ACC112 (cell line): ENCODE measurements around the gene NCK2.

Source experiments
- H2AFZ ChIP-seq: fragments of 200-600 bp; sonication (generic); one replicate; pipeline ENCODE4 v1.6.0; 2017; ENCODE audit warnings: antibody characterized with exemption, low read length; ENCODE audit not compliant: unreplicated experiment
- H3K27ac ChIP-seq: fragments of 200-600 bp; sonication (generic); 2 replicates; pipeline ENCODE4 v1.5.1; 2014; ENCODE audit warnings: low read depth, mild to moderate bottlenecking, antibody characterized with exemption, low read length, moderate library complexity
- H3K27me3 ChIP-seq: fragments of 200-600 bp; sonication (generic); 2 replicates; pipeline ENCODE4 v1.6.1; 2014; ENCODE audit warnings: mild to moderate bottlenecking, antibody characterized with exemption, low read length, moderate library complexity, mixed read lengths; ENCODE audit not compliant: insufficient read depth
- H3K36me3 ChIP-seq: fragments of 200-600 bp; sonication (generic); 2 replicates; pipeline ENCODE4 v1.6.1; 2016; ENCODE audit warnings: mild to moderate bottlenecking, antibody characterized with exemption, low read length, moderate library complexity, mixed read lengths; ENCODE audit not compliant: insufficient read depth
- H3K4me1 ChIP-seq: fragments of 200-600 bp; sonication (generic); one replicate; pipeline ENCODE4 v1.6.1; 2016; ENCODE audit warnings: low read length, mixed read lengths; ENCODE audit not compliant: insufficient read depth, unreplicated experiment, control insufficient read depth
- H3K4me3 ChIP-seq: fragments of 200-600 bp; sonication (generic); 2 replicates; pipeline ENCODE4 v1.5.1; 2014; ENCODE audit warnings: mild to moderate bottlenecking, low read depth, low read length
- H3K79me2 ChIP-seq: fragments of 200-600 bp; sonication (generic); one replicate; pipeline ENCODE4 v1.6.0; 2016; ENCODE audit warnings: low read length; ENCODE audit not compliant: control insufficient read depth, unreplicated experiment, insufficient read depth

The NCK2 gene

DNA sequence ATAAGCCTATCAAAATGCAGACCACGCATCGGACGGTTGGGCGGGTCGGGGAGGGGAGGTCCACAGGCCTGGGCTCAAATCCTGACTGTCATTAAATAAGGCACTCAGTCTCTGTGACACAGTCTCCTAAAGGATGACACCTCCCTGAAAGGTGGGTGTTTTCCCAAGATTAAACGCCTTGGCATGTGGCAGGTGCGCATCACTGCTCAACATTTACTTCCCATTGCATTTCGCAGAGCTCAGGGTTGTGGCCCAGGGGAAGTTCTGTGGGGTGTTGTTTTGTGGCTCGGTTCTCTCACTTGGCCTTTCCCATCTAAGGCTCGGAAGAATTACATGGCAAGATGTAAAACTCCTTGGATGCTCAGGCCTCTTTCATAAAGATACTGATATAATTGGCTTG lies 107.4 kb downstream of the NCK2 start:
- Histone ChIP-seq H3K27me3 (no peaks in the 10 kb centered on the region), H3K79me2 (no peaks in the 10 kb centered on the region), H3K27ac (no peak overlapping the region), H3K36me3 (no peaks in the 10 kb centered on the region), H3K4me1 (no peaks in the 10 kb centered on the region), H3K4me3 (no peak overlapping the region), H2AFZ (no peak overlapping the region)

DNA sequence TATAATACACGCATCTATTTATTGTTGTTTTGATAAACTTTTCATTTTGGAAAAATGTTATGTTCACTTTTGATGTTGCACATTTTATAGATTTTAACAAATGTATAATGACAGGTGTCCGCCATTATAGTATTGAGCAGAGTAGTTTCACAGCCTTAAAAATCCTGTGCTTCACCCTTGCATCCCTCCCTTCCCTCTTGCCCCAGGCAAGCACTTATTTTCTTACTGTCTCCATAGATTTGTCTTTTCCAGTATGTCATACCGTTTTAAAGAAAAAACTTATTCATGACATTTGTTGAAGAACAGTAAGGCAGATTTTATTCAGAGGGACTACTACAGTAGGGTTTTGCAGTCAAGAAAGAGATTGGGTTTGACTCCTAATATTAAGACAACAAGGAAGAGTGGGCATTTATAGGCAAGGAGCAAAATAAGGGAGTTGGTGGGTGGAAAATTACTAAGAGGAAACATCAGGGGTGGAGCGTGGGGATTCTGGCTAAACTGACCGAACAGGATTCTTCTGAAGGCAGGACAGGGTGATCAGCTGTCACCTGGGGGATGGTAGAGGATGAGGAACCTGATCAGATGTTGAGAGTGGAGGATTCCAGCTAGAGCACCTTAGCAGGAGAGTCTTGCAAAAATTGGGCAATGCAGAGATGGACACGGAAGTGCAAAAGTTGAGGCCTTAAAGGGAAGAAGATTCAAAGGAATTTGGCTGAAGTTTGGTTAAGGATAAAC lies 108.8 kb downstream of the NCK2 start:
- Histone ChIP-seq H3K4me1 (no peaks in the 10 kb centered on the region), H3K4me3 (no peak overlapping the region), H3K27me3 (no peaks in the 10 kb centered on the region), H3K27ac (no peak overlapping the region), H2AFZ (no peak overlapping the region), H3K79me2 (no peaks in the 10 kb centered on the region), H3K36me3 (no peaks in the 10 kb centered on the region)

DNA sequence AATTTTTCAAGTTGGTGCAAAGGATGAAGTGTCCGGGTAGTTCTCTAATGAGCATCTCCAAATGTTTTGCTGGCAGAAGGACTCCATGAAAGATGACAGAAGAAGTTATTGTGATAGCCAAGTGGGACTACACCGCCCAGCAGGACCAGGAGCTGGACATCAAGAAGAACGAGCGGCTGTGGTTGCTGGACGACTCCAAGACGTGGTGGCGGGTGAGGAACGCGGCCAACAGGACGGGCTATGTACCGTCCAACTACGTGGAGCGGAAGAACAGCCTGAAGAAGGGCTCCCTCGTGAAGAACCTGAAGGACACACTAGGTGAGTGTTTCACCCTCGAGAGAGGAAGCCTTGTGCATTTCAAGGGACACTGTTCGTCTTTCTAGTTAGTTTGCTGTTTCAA lies 110.3 kb downstream of the NCK2 start:
- Histone ChIP-seq H3K27ac (no peak overlapping the region), H3K27me3 (no peaks in the 10 kb centered on the region), H3K4me3 (no peak overlapping the region), H2AFZ (no peak overlapping the region), H3K36me3 (no peaks in the 10 kb centered on the region), H3K79me2 (no peaks in the 10 kb centered on the region), H3K4me1 (no peaks in the 10 kb centered on the region)

DNA sequence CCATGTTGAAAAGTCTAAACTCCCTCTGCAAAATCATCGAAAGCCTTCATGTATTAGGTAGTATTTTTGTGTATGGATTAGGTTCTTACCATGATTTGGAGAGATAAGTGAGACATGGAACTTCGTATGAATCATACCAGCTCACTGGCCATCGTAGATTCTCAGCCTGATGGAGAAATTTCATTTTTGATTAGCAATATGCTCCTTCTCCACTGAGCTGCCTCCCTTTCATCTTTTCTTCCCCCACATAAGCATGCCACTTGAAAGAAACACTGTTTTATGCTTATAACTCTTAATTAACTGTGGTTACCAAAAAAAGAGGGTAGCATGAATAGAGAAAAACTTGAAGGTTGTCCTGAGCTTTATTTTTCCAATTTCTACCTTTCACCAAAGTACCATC lies 111.9 kb downstream of the NCK2 start:
- Histone ChIP-seq H2AFZ (no peak overlapping the region), H3K27me3 (no peaks in the 10 kb centered on the region), H3K27ac (no peak overlapping the region), H3K4me3 (peak overlapping the region; percentile 63), H3K79me2 (no peaks in the 10 kb centered on the region), H3K36me3 (no peaks in the 10 kb centered on the region), H3K4me1 (no peaks in the 10 kb centered on the region)

DNA sequence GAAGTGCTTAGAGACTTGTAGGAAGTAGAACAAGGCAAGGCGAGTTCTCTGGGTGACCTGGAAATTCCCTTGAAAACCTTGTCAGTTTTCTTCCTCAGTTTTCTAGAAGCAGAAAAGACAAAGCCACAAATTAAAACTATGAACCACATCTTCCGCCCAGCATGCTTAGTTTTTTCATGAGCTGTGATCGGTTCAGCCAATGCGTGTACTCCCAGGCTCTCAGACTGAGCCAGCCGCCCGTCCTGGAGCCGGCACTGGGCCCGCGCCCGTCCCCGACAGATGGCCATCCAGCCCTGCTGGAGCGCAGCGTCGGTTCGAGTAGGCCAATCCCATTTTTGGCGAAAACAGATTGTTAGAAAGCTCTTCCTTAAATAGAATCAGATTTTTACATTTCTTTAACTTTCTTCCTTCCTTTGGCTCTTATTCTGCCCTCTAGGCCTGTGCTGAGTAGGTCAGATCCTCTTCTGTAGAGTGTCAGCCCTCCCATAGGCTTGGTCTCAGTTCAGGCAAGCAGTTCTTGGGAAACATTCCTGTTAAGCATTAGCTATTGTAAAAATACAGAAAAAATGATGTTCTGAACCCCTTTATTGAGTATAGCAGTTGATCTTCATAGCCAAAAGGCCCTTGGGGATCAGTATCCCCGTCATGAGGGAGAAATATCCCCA lies 112.5 kb downstream of the NCK2 start:
- H3K4me3 ChIP-seq: no peak overlapping the region
- H3K27me3 ChIP-seq: no peaks in the 10 kb centered on the region
- H3K4me1 ChIP-seq: no peaks in the 10 kb centered on the region
- H3K27ac ChIP-seq: no peak overlapping the region
- H2AFZ ChIP-seq: no peak overlapping the region
- no peaks in the 10 kb centered on the region for H3K79me2 ChIP-seq
- H3K36me3 ChIP-seq: no peaks in the 10 kb centered on the region

DNA sequence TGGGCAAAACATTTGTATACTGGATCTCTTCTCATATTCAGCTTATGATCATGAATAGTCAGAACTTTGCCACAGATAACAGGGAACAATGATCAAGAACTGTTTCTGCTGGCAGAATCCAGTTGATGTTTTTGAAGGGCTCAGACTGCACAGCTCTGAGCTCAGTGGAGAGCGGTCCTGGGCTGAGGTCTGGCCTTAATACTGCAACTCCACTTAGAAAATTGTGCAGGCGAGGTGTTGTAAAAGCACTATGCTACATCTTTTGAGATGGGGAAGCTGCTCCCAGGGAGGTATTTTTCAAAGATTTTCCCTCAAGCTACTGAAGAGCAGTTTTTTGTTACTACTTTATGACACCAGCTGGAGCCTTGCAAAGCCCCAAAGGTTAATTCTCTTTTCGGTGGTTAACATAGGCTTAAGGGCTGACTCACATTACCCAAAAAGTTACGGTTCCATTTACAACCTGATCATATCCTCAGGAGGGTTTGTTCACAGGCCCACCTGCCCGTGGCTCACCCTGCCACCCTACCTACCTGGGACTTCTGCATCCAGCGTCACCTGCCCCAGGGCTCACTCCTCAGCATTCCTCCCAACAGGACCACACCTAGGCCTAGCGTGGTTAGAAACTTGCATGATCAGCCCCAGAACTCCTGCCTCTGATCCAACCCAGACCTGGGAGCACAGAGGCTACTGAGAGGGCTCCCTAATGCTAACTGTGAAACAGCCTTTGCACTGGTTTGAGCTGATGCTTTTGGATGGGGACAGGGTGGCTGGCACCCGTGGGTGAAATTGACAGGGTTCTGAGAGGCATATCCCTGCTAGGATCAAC lies 114.4 kb downstream of the NCK2 start:
- no peak overlapping the region for H3K27ac ChIP-seq
- no peak overlapping the region for H2AFZ ChIP-seq
- no peak overlapping the region for H3K4me3 ChIP-seq
- H3K79me2 ChIP-seq: no peaks in the 10 kb centered on the region
- H3K36me3 ChIP-seq: no peaks in the 10 kb centered on the region
- H3K4me1 ChIP-seq: no peaks in the 10 kb centered on the region
- H3K27me3 ChIP-seq: no peaks in the 10 kb centered on the region

DNA sequence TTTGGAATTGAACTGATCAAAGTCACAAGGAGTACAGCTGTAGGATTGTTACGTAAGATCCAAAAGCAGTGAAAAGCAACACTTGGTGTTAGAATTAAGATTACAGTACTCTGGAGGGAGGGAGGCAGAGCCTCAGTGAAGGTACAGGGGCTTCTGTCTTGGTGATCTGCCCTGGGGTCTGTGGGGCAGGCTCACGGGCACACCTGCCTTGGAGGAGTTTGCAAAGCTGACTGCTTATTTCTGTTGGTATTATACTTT lies 114.9 kb downstream of the NCK2 start:
- no peak overlapping the region for H2AFZ ChIP-seq
- H3K36me3 ChIP-seq: no peaks in the 10 kb centered on the region
- H3K27ac ChIP-seq: no peak overlapping the region
- H3K4me1 ChIP-seq: no peaks in the 10 kb centered on the region
- no peak overlapping the region for H3K4me3 ChIP-seq
- no peaks in the 10 kb centered on the region for H3K79me2 ChIP-seq
- no peaks in the 10 kb centered on the region for H3K27me3 ChIP-seq

DNA sequence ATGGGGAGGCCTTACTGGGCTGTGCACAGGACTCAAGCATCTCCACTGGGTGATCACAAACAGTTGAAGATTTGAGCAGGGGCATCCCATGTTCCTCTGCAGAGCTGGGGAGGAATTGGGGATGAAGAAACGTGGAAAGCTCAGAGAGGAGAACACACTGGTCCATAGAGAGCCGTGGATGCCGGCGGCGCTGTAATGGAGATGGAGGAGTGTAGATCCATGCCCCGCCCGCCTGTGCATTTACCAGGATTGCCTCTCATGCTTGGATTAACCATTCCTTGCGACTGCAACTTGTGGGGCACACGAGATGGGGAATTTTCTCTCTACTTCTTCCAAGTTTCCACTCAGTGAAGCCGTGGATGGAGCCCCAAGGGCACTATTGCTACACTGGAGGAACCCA lies 115.9 kb downstream of the NCK2 start:
- no peak overlapping the region for H3K4me3 ChIP-seq
- no peaks in the 10 kb centered on the region for H3K79me2 ChIP-seq
- H3K27me3 ChIP-seq: no peaks in the 10 kb centered on the region
- no peak overlapping the region for H2AFZ ChIP-seq
- no peak overlapping the region for H3K27ac ChIP-seq
- no peaks in the 10 kb centered on the region for H3K4me1 ChIP-seq
- H3K36me3 ChIP-seq: no peaks in the 10 kb centered on the region

DNA sequence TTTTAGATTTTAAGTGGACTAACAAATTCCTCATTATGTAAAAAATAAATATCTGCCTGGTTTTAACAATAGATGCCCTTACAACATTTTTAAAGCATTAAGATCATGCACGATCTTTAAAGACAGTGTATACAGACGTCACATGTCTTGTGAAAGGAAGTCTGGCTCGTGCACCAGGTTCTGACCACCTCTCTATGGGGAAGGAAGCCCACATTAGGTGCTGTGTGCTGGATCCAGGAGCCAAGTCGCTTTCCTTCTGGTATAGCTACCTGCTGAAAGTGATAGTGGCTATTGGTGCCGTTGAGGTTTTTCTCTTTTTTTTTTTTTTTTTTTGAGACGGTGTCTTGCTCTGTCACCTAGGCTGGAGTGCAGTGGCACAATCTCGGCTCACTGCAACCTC lies 116.5 kb downstream of the NCK2 start:
- Histone ChIP-seq H3K4me1 (no peaks in the 10 kb centered on the region), H3K79me2 (no peaks in the 10 kb centered on the region), H3K27ac (no peak overlapping the region), H3K27me3 (no peaks in the 10 kb centered on the region), H3K36me3 (no peaks in the 10 kb centered on the region), H3K4me3 (no peak overlapping the region), H2AFZ (no peak overlapping the region)

DNA sequence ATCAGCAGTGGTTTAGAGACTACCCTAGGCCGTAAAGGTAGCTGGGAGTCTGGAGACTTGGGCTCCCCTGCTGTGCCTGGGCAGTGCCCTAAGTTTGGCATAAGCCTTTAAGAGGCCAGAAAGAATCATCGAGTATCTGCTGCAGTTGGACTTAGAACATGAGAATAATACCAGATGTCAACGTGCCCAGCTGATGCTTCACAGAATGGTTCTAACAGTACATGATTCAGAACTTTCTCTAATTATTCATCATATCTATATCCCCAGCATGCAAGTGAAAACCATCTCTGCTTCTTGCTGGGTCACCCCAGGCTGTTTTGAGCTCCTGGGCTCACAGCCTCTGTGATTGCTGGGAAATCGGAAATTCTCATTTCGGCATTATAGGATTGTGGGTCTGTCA lies 118.1 kb downstream of the NCK2 start:
- no peak overlapping the region for H3K27ac ChIP-seq
- no peaks in the 10 kb centered on the region for H3K27me3 ChIP-seq
- no peaks in the 10 kb centered on the region for H3K79me2 ChIP-seq
- no peak overlapping the region for H2AFZ ChIP-seq
- no peak overlapping the region for H3K4me3 ChIP-seq
- no peaks in the 10 kb centered on the region for H3K36me3 ChIP-seq
- no peaks in the 10 kb centered on the region for H3K4me1 ChIP-seq

DNA sequence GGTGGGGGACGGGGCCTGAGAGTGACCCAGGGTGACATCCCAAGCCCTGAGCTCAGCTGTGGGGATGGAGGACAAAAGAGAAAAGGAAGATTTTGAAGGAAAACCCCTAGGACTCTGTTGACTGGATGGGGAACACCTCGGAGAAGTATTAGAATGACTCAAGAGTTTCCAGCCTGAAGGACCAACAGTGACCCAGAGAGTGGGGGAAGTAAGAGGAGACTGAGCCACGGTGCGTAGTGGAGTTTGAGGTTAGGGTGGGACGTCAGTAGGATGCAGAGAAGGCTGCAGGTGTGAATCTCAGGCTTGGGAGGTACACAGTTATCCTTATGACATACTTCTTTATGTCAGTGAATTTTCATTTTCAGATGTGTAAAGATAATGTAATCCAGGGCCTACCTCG lies 119.5 kb downstream of the NCK2 start:
- no peak overlapping the region for H3K4me3 ChIP-seq
- no peak overlapping the region for H3K27ac ChIP-seq
- no peaks in the 10 kb centered on the region for H3K27me3 ChIP-seq
- no peaks in the 10 kb centered on the region for H3K4me1 ChIP-seq
- no peaks in the 10 kb centered on the region for H3K79me2 ChIP-seq
- H3K36me3 ChIP-seq: no peaks in the 10 kb centered on the region
- no peak overlapping the region for H2AFZ ChIP-seq
